SK-N-SH treated with all-trans-retinoic acid at 6 μM for 48 hours (cell line): ENCODE results near the gene PARD3.

ENCODE experiments used
- ATAC-seq: fragments of 200-7000 bp; cut with Tn5 transposase; 3 replicates; pipeline ENCODE4 v1.9.1; 2020; ENCODE audit warnings: mild to moderate bottlenecking, moderate library complexity
- ARNTL ChIP-seq: fragments of 450-650 bp; formaldehyde crosslinking; IDR thresholded peaks from 2 replicates; pipeline ENCODE4 v1.5.0; 2020; ENCODE audit warnings: low read depth, mild to moderate bottlenecking, moderate library complexity, borderline replicate concordance
- BACH2 ChIP-seq: fragments of 250-450 bp; sonication (Bioruptor Pico); IDR thresholded peaks from 2 replicates; pipeline ENCODE4 v1.9.0; 2021; ENCODE audit warnings: mild to moderate bottlenecking, borderline replicate concordance
- CSDC2 ChIP-seq: fragments of 250-450 bp; sonication (Bioruptor Pico); IDR thresholded peaks from 2 replicates; pipeline ENCODE4 v1.5.0; 2020; ENCODE audit warnings: mild to moderate bottlenecking, moderate library complexity
- ESRRG ChIP-seq: fragments of 250-450 bp; sonication (Bioruptor Pico); IDR thresholded peaks from 2 replicates; pipeline ENCODE4 v1.6.1; 2021; ENCODE audit warnings: mild to moderate bottlenecking
- GLIS3 ChIP-seq: fragments of 250-450 bp; sonication (Bioruptor Pico); IDR thresholded peaks from 2 replicates; pipeline ENCODE4 v1.5.0; 2020; ENCODE audit warnings: mild to moderate bottlenecking, moderate library complexity
- ISL1 ChIP-seq: fragments of 250-450 bp; sonication (Bioruptor Pico); IDR thresholded peaks from 2 replicates; pipeline ENCODE4 v2.1.2; 2022; ENCODE audit warnings: mild to moderate bottlenecking, moderate library complexity
- OSR1 ChIP-seq: fragments of 250-450 bp; sonication (Bioruptor Pico); IDR thresholded peaks from 2 replicates; pipeline ENCODE4 v1.8.0; 2022; ENCODE audit warnings: moderate library complexity, mild to moderate bottlenecking, inconsistent platforms
- PPARA ChIP-seq: fragments of 250-450 bp; sonication (Bioruptor Pico); IDR thresholded peaks from 2 replicates; pipeline ENCODE4 v1.5.0; 2020; ENCODE audit warnings: mild to moderate bottlenecking, borderline replicate concordance
- RARB ChIP-seq: fragments of 250-450 bp; sonication (Bioruptor Pico); IDR thresholded peaks from 2 replicates; pipeline ENCODE4 v1.8.0; 2021; ENCODE audit warnings: mild to moderate bottlenecking, moderate library complexity
- SNAI2 ChIP-seq: fragments of 250-450 bp; sonication (Bioruptor Pico); IDR thresholded peaks from 2 replicates; pipeline ENCODE4 v1.5.0; 2020; ENCODE audit warnings: mild to moderate bottlenecking, moderate library complexity
- TCF4 ChIP-seq: fragments of 250-450 bp; sonication (Bioruptor Pico); IDR thresholded peaks from 2 replicates; pipeline ENCODE4 v1.8.0; 2021; ENCODE audit warnings: mild to moderate bottlenecking, moderate library complexity, borderline replicate concordance
- TOX ChIP-seq: fragments of 250-450 bp; sonication (Bioruptor Pico); IDR thresholded peaks from 2 replicates; pipeline ENCODE4 v1.8.0; 2021; ENCODE audit warnings: mild to moderate bottlenecking, moderate library complexity, borderline replicate concordance
- ZC3H10 ChIP-seq: fragments of 250-450 bp; sonication (Bioruptor Pico); IDR thresholded peaks from 2 replicates; pipeline ENCODE4 v1.5.1; 2021; ENCODE audit warnings: mild to moderate bottlenecking, moderate library complexity
- ZFP30 ChIP-seq: fragments of 450-650 bp; formaldehyde crosslinking; IDR thresholded peaks from 2 replicates; pipeline ENCODE4 v1.5.0; 2022; ENCODE audit warnings: mild to moderate bottlenecking, moderate library complexity
- ZNF565 ChIP-seq: fragments of 450-650 bp; formaldehyde crosslinking; conservative IDR thresholded peaks from 2 replicates; pipeline ENCODE4 v1.5.0; 2020; ENCODE audit warnings: low read depth, mild to moderate bottlenecking, moderate library complexity
- ZNF70 ChIP-seq: fragments of 450-650 bp; formaldehyde crosslinking; IDR thresholded peaks from 2 replicates; pipeline ENCODE4 v1.5.0; 2020; ENCODE audit warnings: mild to moderate bottlenecking, moderate library complexity
- ZNF8 ChIP-seq: fragments of 450-650 bp; formaldehyde crosslinking; IDR thresholded peaks from 2 replicates; pipeline ENCODE4 v1.5.0; 2020; ENCODE audit warnings: mild to moderate bottlenecking, moderate library complexity
- TF ChIP-seq, protein P1 (sequence below): fragments of 250-450 bp; sonication (Bioruptor Pico); IDR thresholded peaks from 2 replicates; pipeline ENCODE4 v1.5.0; 2020; ENCODE audit warnings: mild to moderate bottlenecking, moderate library complexity
- TF ChIP-seq, protein P2 (sequence below): fragments of 250-450 bp; sonication (Bioruptor Pico); IDR thresholded peaks from 2 replicates; pipeline ENCODE4 v1.5.1; 2020; ENCODE audit warnings: low read depth, mild to moderate bottlenecking, moderate library complexity
- TF ChIP-seq, protein P3 (sequence below): fragments of 250-450 bp; sonication (Bioruptor Pico); IDR thresholded peaks from 2 replicates; pipeline ENCODE4 v1.5.1; 2021; ENCODE audit warnings: mild to moderate bottlenecking, moderate library complexity
- TF ChIP-seq, protein P4 (sequence below): fragments of 250-450 bp; sonication (Bioruptor Pico); IDR thresholded peaks from 2 replicates; pipeline ENCODE4 v1.8.0; 2021; ENCODE audit warnings: low read depth, mild to moderate bottlenecking, moderate library complexity, borderline replicate concordance

Gene PARD3

DNA sequence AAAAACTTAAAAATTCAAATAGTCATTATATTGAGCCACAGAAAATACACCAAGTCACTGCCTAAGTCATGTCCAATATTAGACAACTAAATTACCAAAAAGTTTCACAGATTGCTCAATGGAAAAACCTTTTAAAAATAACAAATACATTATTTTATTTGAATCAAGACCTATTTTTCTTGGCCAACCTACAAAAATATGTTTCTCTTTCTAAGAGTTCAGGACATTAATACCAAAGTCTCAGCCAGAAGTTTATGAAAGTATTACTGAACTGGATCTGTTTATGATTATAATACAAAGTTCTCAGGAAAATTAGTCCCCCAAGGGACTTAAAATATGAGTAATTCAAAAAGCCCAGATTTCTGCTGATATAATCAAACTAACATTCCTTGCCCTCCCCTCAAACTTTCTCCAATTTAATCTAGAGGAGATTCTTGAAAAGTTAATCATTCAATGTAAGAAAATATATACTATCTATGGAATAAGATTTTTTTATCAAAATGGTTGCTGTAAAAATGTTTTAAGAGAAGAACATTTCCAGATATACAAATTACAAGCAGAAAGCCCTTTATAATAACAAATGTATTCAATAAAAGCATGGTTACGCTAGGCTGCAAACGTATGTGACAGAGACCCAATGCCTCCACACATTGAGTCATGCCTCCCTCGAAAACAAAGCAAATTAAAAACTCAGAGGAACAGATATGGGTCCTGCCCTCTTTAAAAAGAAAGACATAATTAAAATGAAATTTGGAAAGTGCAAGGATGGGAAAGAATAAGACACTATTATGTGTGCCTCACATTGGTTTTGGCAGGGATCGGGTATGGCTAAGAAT lies 381.6 kb downstream of the PARD3 start (continued):
- TF ChIP-seq, protein P1, sequence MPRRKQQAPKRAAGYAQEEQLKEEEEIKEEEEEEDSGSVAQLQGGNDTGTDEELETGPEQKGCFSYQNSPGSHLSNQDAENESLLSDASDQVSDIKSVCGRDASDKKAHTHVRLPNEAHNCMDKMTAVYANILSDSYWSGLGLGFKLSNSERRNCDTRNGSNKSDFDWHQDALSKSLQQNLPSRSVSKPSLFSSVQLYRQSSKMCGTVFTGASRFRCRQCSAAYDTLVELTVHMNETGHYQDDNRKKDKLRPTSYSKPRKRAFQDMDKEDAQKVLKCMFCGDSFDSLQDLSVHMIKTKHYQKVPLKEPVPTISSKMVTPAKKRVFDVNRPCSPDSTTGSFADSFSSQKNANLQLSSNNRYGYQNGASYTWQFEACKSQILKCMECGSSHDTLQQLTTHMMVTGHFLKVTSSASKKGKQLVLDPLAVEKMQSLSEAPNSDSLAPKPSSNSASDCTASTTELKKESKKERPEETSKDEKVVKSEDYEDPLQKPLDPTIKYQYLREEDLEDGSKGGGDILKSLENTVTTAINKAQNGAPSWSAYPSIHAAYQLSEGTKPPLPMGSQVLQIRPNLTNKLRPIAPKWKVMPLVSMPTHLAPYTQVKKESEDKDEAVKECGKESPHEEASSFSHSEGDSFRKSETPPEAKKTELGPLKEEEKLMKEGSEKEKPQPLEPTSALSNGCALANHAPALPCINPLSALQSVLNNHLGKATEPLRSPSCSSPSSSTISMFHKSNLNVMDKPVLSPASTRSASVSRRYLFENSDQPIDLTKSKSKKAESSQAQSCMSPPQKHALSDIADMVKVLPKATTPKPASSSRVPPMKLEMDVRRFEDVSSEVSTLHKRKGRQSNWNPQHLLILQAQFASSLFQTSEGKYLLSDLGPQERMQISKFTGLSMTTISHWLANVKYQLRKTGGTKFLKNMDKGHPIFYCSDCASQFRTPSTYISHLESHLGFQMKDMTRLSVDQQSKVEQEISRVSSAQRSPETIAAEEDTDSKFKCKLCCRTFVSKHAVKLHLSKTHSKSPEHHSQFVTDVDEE (CRISPR knock-in tag), result peak; percentile 47; the same call in 1 of the 2 replicates
- no peak for TF ChIP-seq CSDC2 (CRISPR knock-in tag)
- peak; percentile 73; the same call in 1 of the 2 replicates for TF ChIP-seq ESRRG (CRISPR knock-in tag)
- TF ChIP-seq, protein P2, sequence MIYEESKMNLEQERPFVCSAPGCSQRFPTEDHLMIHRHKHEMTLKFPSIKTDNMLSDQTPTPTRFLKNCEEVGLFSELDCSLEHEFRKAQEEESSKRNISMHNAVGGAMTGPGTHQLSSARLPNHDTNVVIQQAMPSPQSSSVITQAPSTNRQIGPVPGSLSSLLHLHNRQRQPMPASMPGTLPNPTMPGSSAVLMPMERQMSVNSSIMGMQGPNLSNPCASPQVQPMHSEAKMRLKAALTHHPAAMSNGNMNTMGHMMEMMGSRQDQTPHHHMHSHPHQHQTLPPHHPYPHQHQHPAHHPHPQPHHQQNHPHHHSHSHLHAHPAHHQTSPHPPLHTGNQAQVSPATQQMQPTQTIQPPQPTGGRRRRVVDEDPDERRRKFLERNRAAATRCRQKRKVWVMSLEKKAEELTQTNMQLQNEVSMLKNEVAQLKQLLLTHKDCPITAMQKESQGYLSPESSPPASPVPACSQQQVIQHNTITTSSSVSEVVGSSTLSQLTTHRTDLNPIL, result peak; percentile 95
- peak; percentile 76; the same call in 1 of the 2 replicates for TF ChIP-seq RARB (CRISPR knock-in tag)
- no peak for TF ChIP-seq ZNF70 (CRISPR knock-in tag)
- no peak for TF ChIP-seq PPARA (CRISPR knock-in tag)
- TF ChIP-seq ISL1, result peak; percentile 99
- peak; percentile 80 for TF ChIP-seq TCF4

DNA sequence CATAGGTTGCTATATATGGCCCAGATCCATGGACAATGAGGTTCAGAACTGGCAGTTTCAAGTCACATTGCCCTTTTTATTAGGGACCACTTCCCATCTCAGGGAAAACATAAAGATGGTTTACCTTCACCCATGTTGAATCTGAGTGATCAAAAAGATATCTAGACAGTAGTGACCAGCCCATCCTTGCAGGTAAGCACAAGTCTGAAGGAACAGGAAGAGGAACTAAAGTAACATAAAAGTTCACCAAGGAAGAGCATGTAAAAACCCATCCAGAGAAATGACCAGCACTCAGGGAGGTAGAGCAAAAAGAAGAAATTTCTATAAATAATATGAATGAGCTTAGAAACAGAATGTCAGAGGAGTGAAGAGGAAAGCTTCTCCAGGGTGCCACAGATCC lies 382.5 kb downstream of the PARD3 start:
- no peak for TF ChIP-seq ZNF8 (CRISPR knock-in tag)
- TF ChIP-seq PPARA (CRISPR knock-in tag), result no peak
- no peak for TF ChIP-seq ZNF565 (CRISPR knock-in tag)
- TF ChIP-seq ZC3H10 (CRISPR knock-in tag), result no peak
- TF ChIP-seq, protein P3, sequence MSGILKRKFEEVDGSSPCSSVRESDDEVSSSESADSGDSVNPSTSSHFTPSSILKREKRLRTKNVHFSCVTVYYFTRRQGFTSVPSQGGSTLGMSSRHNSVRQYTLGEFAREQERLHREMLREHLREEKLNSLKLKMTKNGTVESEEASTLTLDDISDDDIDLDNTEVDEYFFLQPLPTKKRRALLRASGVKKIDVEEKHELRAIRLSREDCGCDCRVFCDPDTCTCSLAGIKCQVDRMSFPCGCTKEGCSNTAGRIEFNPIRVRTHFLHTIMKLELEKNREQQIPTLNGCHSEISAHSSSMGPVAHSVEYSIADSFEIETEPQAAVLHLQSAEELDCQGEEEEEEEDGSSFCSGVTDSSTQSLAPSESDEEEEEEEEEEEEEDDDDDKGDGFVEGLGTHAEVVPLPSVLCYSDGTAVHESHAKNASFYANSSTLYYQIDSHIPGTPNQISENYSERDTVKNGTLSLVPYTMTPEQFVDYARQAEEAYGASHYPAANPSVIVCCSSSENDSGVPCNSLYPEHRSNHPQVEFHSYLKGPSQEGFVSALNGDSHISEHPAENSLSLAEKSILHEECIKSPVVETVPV (CRISPR knock-in tag), result no peak
- no peak for TF ChIP-seq ZFP30 (CRISPR knock-in tag)
- no peak for TF ChIP-seq ESRRG (CRISPR knock-in tag)
- TF ChIP-seq RARB (CRISPR knock-in tag), result no peak
- no peak for TF ChIP-seq TCF4
- no peak for TF ChIP-seq OSR1 (CRISPR knock-in tag)
- TF ChIP-seq GLIS3 (CRISPR knock-in tag), result no peak
- no peak for TF ChIP-seq ZNF70 (CRISPR knock-in tag)
- no peak for TF ChIP-seq TOX (CRISPR knock-in tag)
- no peak for TF ChIP-seq ARNTL (CRISPR knock-in tag)
- no peak for ATAC-seq

DNA sequence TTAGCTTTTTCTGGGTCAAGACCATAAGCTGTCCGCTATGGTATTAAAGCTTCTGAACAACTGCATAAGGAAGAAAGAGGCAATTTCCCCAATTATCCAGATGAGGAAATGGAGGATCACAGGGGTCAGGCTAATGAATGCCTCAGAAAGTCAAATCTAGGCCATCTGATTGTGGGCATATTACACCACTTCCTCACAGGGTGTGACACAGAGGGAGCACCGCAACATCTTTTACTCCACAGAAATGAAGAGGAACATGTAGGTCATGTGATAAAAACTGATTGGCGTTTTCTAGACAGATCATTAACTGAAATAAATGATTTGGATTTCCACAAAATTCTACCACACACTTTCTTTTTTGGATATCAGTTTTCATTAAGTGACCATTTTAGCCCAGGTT lies 384.4 kb downstream of the PARD3 start:
- TF ChIP-seq, protein P4, sequence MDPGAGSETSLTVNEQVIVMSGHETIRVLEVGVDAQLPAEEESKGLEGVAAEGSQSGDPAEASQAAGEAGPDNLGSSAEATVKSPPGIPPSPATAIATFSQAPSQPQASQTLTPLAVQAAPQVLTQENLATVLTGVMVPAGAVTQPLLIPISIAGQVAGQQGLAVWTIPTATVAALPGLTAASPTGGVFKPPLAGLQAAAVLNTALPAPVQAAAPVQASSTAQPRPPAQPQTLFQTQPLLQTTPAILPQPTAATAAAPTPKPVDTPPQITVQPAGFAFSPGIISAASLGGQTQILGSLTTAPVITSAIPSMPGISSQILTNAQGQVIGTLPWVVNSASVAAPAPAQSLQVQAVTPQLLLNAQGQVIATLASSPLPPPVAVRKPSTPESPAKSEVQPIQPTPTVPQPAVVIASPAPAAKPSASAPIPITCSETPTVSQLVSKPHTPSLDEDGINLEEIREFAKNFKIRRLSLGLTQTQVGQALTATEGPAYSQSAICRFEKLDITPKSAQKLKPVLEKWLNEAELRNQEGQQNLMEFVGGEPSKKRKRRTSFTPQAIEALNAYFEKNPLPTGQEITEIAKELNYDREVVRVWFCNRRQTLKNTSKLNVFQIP (CRISPR knock-in tag), result no peak
- TF ChIP-seq ZC3H10 (CRISPR knock-in tag) (no peak), ISL1 (no peak), SNAI2 (CRISPR knock-in tag) (no peak), BACH2 (CRISPR knock-in tag) (no peak), ESRRG (CRISPR knock-in tag) (no peak), ZFP30 (CRISPR knock-in tag) (no peak), ARNTL (CRISPR knock-in tag) (no peak), TOX (CRISPR knock-in tag) (no peak)
- TF ChIP-seq, protein P3 (CRISPR knock-in tag), result no peak
- TF ChIP-seq, protein P1 (CRISPR knock-in tag), result no peak

More for the DNA sequence above, 384.4 kb downstream of the PARD3 start:
- no peak for ATAC-seq
